DOHH2 (cell line): ENCODE data around the gene SUFU.

ENCODE experiments used
- H3F3A ChIP-seq: fragments of 200-600 bp; sonication (generic), shearing (Covaris generic); 2 replicates; pipeline ENCODE4 v1.6.0; 2016; ENCODE audit warnings: antibody characterized with exemption, mild to moderate bottlenecking; ENCODE audit not compliant: control insufficient read depth, insufficient read depth
- H3K27ac ChIP-seq: fragments of 200-600 bp; sonication (generic); 2 replicates; pipeline ENCODE4 v1.5.1; 2014; ENCODE audit warnings: low read depth, mild to moderate bottlenecking, low read length, moderate library complexity
- H3K27me3 ChIP-seq: fragments of 200-600 bp; sonication (generic); 2 replicates; pipeline ENCODE4 v1.6.1; 2014; ENCODE audit warnings: mild to moderate bottlenecking, low read length, mixed read lengths; ENCODE audit not compliant: control insufficient read depth
- H3K36me3 ChIP-seq: fragments of 200-600 bp; sonication (generic); 2 replicates; pipeline ENCODE4 v1.6.1; 2014; ENCODE audit warnings: mild to moderate bottlenecking, low read length, moderate library complexity, mixed read lengths; ENCODE audit not compliant: control insufficient read depth
- H3K4me1 ChIP-seq: fragments of 200-600 bp; sonication (generic); 2 replicates; pipeline ENCODE4 v1.6.1; 2014; ENCODE audit warnings: mild to moderate bottlenecking, low read length, mixed read lengths; ENCODE audit not compliant: control insufficient read depth
- H3K4me2 ChIP-seq: fragments of 200-600 bp; sonication (generic); 2 replicates; pipeline ENCODE4 v1.6.0; 2014; ENCODE audit warnings: mild to moderate bottlenecking, low read length, moderate library complexity
- H3K4me3 ChIP-seq: fragments of 200-600 bp; sonication (generic); 2 replicates; pipeline ENCODE4 v1.5.1; 2014; ENCODE audit warnings: mild to moderate bottlenecking, low read length, mixed read lengths
- H3K79me2 ChIP-seq: fragments of 200-600 bp; sonication (generic); 2 replicates; pipeline ENCODE4 v1.6.1; 2014; ENCODE audit warnings: mild to moderate bottlenecking, low read length, mixed read lengths; ENCODE audit not compliant: control insufficient read depth
- H3K9me2 ChIP-seq: fragments of 200-600 bp; sonication (generic); replicated peaks from 2 replicates; pipeline ENCODE4 v1.6.1; 2014; ENCODE audit warnings: mild to moderate bottlenecking, low read length, mixed read lengths; ENCODE audit not compliant: control insufficient read depth
- H3K9me3 ChIP-seq: fragments of 200-600 bp; sonication (generic); 2 replicates; pipeline ENCODE4 v1.6.1; 2014; ENCODE audit warnings: antibody characterized with exemption, low read length, mixed read lengths; ENCODE audit not compliant: control insufficient read depth, insufficient read depth
- H4K20me1 ChIP-seq: fragments of 200-600 bp; sonication (generic); 2 replicates; pipeline ENCODE4 v1.6.0; 2014; ENCODE audit warnings: low read depth, mild to moderate bottlenecking, antibody characterized with exemption, low read length, moderate library complexity; ENCODE audit not compliant: control insufficient read depth, insufficient read depth
- CTCF ChIP-seq: fragments of 200-600 bp; sonication (generic); IDR thresholded peaks from one replicate; pipeline ENCODE4 v1.5.1; 2014; ENCODE audit warnings: antibody characterized with exemption, mild to moderate bottlenecking, low read depth, low read length; ENCODE audit not compliant: poor library complexity, severe bottlenecking
- EZH2phosphoT487 ChIP-seq: fragments of 200-600 bp; sonication (generic); IDR thresholded peaks from 2 replicates; pipeline ENCODE4 v1.6.1; 2017; ENCODE audit warnings: borderline replicate concordance, mild to moderate bottlenecking, antibody characterized with exemption, low read length, moderate library complexity, mixed read lengths

Gene SUFU

GRCh38 chr10:102652170-102652916 is 148.6 kb downstream of the SUFU start:
- TF ChIP-seq CTCF (no peak), EZH2phosphoT487 (no peak)
- H3K36me3 ChIP-seq: peaks cover 86% of the 10 kb centered on the region
- H3K4me3 ChIP-seq: peak overlapping the region; percentile 91
- peak overlapping the region; percentile 91 for H3K4me2 ChIP-seq
- peaks cover 76% of the 10 kb centered on the region for H3K79me2 ChIP-seq
- H3K4me1 ChIP-seq: peaks cover 69% of the 10 kb centered on the region
- H3F3A ChIP-seq: peaks cover 46% of the 10 kb centered on the region
- no peaks in the 10 kb centered on the region for H3K9me2 ChIP-seq
- no peaks in the 10 kb centered on the region for H3K9me3 ChIP-seq
- H3K27ac ChIP-seq: peak overlapping the region; percentile 95
- H3K27me3 ChIP-seq: no peaks in the 10 kb centered on the region
- H4K20me1 ChIP-seq: peaks cover 18% of the 10 kb centered on the region

- H3K4me2 ChIP-seq: peak overlapping the region; percentile 91
- H3K9me2 ChIP-seq: no peaks in the 10 kb centered on the region
- H4K20me1 ChIP-seq: peaks cover 16% of the 10 kb centered on the region
- no peak for TF ChIP-seq EZH2phosphoT487
- no peak for TF ChIP-seq CTCF
- H3K4me1 ChIP-seq: peaks cover 68% of the 10 kb centered on the region
- peaks cover 84% of the 10 kb centered on the region for H3K36me3 ChIP-seq
- no peaks in the 10 kb centered on the region for H3K9me3 ChIP-seq
- no peaks in the 10 kb centered on the region for H3K27me3 ChIP-seq
- peaks cover 43% of the 10 kb centered on the region for H3F3A ChIP-seq
- peak overlapping the region; percentile 91 for H3K4me3 ChIP-seq
- H3K27ac ChIP-seq: peak overlapping the region; percentile 95
- H3K79me2 ChIP-seq: peaks cover 68% of the 10 kb centered on the region
Observed at GRCh38 chr10:102653060-102653459, 149.3 kb downstream of the SUFU start.

GRCh38 chr10:102654566-102654965 is 150.8 kb downstream of the SUFU start:
- H3K79me2 ChIP-seq: peaks cover 53% of the 10 kb centered on the region
- TF ChIP-seq EZH2phosphoT487 (no peak), CTCF (no peak)

More at GRCh38 chr10:102654566-102654965, 150.8 kb downstream of the SUFU start:
- Histone ChIP-seq H3K4me2 (no peak overlapping the region), H3K4me3 (no peak overlapping the region), H3F3A (peaks cover 29% of the 10 kb centered on the region), H3K9me3 (no peaks in the 10 kb centered on the region), H3K27ac (no peak overlapping the region), H3K9me2 (no peaks in the 10 kb centered on the region), H3K27me3 (no peaks in the 10 kb centered on the region), H3K4me1 (peaks cover 61% of the 10 kb centered on the region), H3K36me3 (peaks cover 84% of the 10 kb centered on the region), H4K20me1 (peaks cover 16% of the 10 kb centered on the region)
